ENCODE results near the gene C19orf67. TPM values are rescaled to one million over a fixed set of nuclear protein-coding genes. Genes with fewer than 3 reads are reported as not detected.
A peak's percentile ranks its signal among the peaks of the same experiment; 100 is the strongest.

The C19orf67 gene
- polyA plus RNA-seq, 6 donors from 2014 or later = not detected

DNA sequence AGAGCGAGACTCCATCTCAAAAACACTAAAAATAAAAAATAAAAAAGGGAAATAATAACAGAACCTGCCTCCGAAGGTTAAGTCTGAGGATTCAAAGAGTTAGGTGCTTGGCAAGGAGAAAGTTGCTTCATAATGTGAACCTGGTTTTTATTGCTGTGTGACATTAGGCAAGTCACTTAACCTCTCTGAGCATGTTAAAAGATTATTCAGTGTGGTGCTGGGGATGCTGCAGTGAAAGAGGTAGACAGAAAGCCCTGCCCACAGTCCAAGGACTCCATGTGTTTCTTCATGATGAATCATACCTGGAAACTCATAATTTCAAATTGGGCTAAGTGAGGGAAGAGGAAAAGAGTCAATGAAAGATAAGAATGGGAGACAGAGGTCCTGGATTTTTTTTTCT lies 51.6 kb downstream of the C19orf67 start:
- Mint-ChIP-seq H3K9me3 (no peaks in the 10 kb centered on the region), H3K4me3 (peak overlapping the region in 5 of 8 donors; percentile 4 to 74 (median 44)), H3K36me3 (no peaks in the 10 kb centered on the region), H3K4me1 (peaks cover 26 to 44% (median 41%) of the 10 kb centered on the region in 3 donors), H3K27ac (peak overlapping the region in 2 of 6 donors; percentile 24 to 29), H3K27me3 (no peaks in the 10 kb centered on the region)
- DNase-seq = no peak
- no peak for ATAC-seq (ENCODE audit: low read depth in 2 of 2)

DNA sequence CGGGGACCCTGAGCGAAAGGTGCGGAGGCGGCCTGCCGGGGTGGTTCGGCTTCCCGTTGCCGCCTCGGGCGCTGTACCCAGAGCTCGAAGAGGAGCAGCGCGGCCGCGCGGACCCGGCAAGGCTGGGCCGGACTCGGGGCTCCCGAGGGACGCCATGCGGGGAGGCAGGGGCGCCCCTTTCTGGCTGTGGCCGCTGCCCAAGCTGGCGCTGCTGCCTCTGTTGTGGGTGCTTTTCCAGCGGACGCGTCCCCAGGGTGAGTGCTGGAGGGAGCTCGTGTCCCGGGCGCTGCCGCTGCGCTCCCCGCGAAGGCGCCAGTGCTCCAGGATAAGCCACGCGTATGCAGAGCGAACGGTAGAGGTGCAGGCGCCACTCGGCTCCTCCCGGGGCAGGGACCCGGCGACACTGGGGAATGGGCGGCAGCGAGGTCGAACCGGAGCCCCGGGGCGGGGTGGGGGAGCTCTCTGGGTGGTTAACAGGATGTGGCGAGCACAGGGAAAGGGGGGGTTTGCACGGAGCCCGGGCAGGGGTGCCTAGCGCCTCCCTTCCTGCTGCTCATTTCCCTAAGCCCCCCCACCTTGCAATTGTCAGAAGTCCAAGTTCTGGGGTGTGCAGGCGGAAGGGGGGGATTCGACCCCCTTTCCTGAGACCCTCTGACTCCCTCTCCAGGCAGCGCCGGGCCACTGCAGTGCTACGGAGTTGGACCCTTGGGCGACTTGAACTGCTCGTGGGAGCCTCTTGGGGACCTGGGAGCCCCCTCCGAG lies 53.7 kb downstream of the C19orf67 start, which contains the start of gene IL27RA:
Gene IL27RA (plus strand): TSS at position 44 of the 762 bp plus-strand sequence. CDS start 111 bp downstream, at position 155.
- H3K4me1 Mint-ChIP-seq = peaks cover 38 to 47% (median 44%) of the 10 kb centered on the region in 3 donors
- ATAC-seq (ENCODE audit: low read depth in 2 of 2) = peak; percentile 79 to 81

More for the DNA sequence above, 53.7 kb downstream of the C19orf67 start, which contains the start of gene IL27RA:
- Mint-ChIP-seq H3K4me3 (peak within 1 kb of the TSS; percentile 90 to 98 (median 94)), H3K27me3 (no peaks in the 10 kb centered on the region), H3K9me3 (no peaks in the 10 kb centered on the region), H3K36me3 (no peaks in the 10 kb centered on the region), H3K27ac (peak within 1 kb of the TSS; percentile 89 to 96 (median 94))
- DNase-seq = peak; percentile 80

Other genes starting within 250 kb of the C19orf67 start
- not detected for gene NANOS3, start 208.6 kb downstream of the C19orf67 start, polyA plus RNA-seq (ENCODE audit: low read depth in 6 of 6)
- gene BRME1, start 179.7 kb downstream of the C19orf67 start, polyA plus RNA-seq (ENCODE audit: low read depth in 6 of 6) = under 1 TPM in 2 of 6 donors, not detected in 4; 0.47 to 0.51 TPM
- 10 to 100 TPM in 2 of 6 donors, 1 to 10 TPM in 4; 2.9 to 13.9 (median 4.3) TPM for gene CC2D1A, start 179.6 kb downstream of the C19orf67 start, polyA plus RNA-seq (ENCODE audit: low read depth in 6 of 6)
- gene PODNL1, start 147.4 kb downstream of the C19orf67 start, polyA plus RNA-seq (ENCODE audit: low read depth in 6 of 6) = not detected
- gene DCAF15, start 133.3 kb downstream of the C19orf67 start, polyA plus RNA-seq (ENCODE audit: low read depth in 6 of 6) = 1 to 10 TPM; 3.3 to 8.5 (median 5.4) TPM
- 1 to 10 TPM in 3 of 6 donors, under 1 TPM in 3; 0.27 to 2.3 (median 1.1) TPM for gene RFX1, start 79.5 kb downstream of the C19orf67 start, polyA plus RNA-seq (ENCODE audit: low read depth in 6 of 6)
- gene RLN3, start 57.6 kb downstream of the C19orf67 start, polyA plus RNA-seq (ENCODE audit: low read depth in 6 of 6) = not detected
- 10 to 100 TPM; 38.5 to 55.6 (median 48.2) TPM for gene IL27RA, start 54.0 kb downstream of the C19orf67 start, polyA plus RNA-seq (ENCODE audit: low read depth in 6 of 6)
- gene PALM3, start 23.7 kb downstream of the C19orf67 start, polyA plus RNA-seq (ENCODE audit: low read depth in 6 of 6) = not detected
- under 1 TPM in 3 of 6 donors, not detected in 3; 0.16 to 0.53 (median 0.20) TPM for gene MISP3, start 13.0 kb downstream of the C19orf67 start, polyA plus RNA-seq (ENCODE audit: low read depth in 6 of 6)
- gene SAMD1, start 5.0 kb upstream of the C19orf67 start, polyA plus RNA-seq (ENCODE audit: low read depth in 6 of 6) = 1 to 10 TPM in 5 of 6 donors, under 1 TPM in 1; 0.52 to 2.1 (median 1.2) TPM
- gene PRKACA, start 32.0 kb upstream of the C19orf67 start, polyA plus RNA-seq (ENCODE audit: low read depth in 6 of 6) = 1 to 10 TPM in 3 of 6 donors, under 1 TPM in 2, not detected in 1; 0.60 to 3.1 (median 1.2) TPM
- gene ASF1B, start 50.8 kb upstream of the C19orf67 start, polyA plus RNA-seq (ENCODE audit: low read depth in 6 of 6) = 1 to 10 TPM; 1.8 to 4.1 (median 2.5) TPM
- gene ADGRL1, start 120.4 kb upstream of the C19orf67 start, polyA plus RNA-seq (ENCODE audit: low read depth in 6 of 6) = not detected

All from naive B cell (primary cell).